ENCODE measurements around the gene CMTM4.
"Not testable (repeated sequence)": the region's sequence is repeated elsewhere in the genome, so short reads cannot be mapped to it uniquely, and the experiment has no call there.

CMTM4 gene

GRCh38 chr16:66569827-66570405, 126.6 kb downstream of the CMTM4 start:
- no peak for ATAC-seq (ENCODE audit: insufficient read depth, low read depth)
- H2AFZ ChIP-seq (ENCODE audit: low read depth, low read length): no peak overlapping the region
- no peak overlapping the region for H3K4me2 ChIP-seq (ENCODE audit: insufficient read depth, low read length)
- TF ChIP-seq EZH2 (IDR thresholded peaks at IDR 0.05; ENCODE audit: borderline replicate concordance, low read depth, low read length, severe bottlenecking) (no peak), CTCF (IDR thresholded peaks at IDR 0.05; ENCODE audit: borderline replicate concordance, extremely low read depth, low read length, poor library complexity, severe bottlenecking) (no peak)
- H3K79me2 ChIP-seq (ENCODE audit: insufficient read depth, low read length): peaks cover 10% of the 10 kb centered on the region
- peaks cover 10% of the 10 kb centered on the region for H4K20me1 ChIP-seq (ENCODE audit: insufficient read depth, low read length)
- DNase-seq: no peak
- H3K27me3 ChIP-seq (ENCODE audit: insufficient read depth, low read length, poor library complexity): no peaks in the 10 kb centered on the region
- H3K9ac ChIP-seq (ENCODE audit: low read depth, low read length): no peak overlapping the region
- no peak overlapping the region for H3K27ac ChIP-seq (ENCODE audit: low read length)
- peaks cover 35% of the 10 kb centered on the region for H3K36me3 ChIP-seq (ENCODE audit: insufficient read depth, low read length)
- no peak overlapping the region for H3K4me3 ChIP-seq (ENCODE audit: low read depth in 1 of 2, low read length in 2 of 2)
- H3K4me1 ChIP-seq (ENCODE audit: insufficient read depth, low read length): no peaks in the 10 kb centered on the region
- H3K9me3 ChIP-seq (ENCODE audit: insufficient read depth, low read length, severe bottlenecking): no peaks in the 10 kb centered on the region

- Histone ChIP-seq H3K27me3 (ENCODE audit: insufficient read depth, low read length, poor library complexity) (no peaks in the 10 kb centered on the region), H3K4me2 (ENCODE audit: insufficient read depth, low read length) (no peak overlapping the region), H3K9me3 (ENCODE audit: insufficient read depth, low read length, severe bottlenecking) (no peaks in the 10 kb centered on the region), H3K4me1 (ENCODE audit: insufficient read depth, low read length) (no peaks in the 10 kb centered on the region), H3K36me3 (ENCODE audit: insufficient read depth, low read length) (peaks cover 42% of the 10 kb centered on the region), H3K79me2 (ENCODE audit: insufficient read depth, low read length) (peaks cover 16% of the 10 kb centered on the region), H4K20me1 (ENCODE audit: insufficient read depth, low read length) (peaks cover 14% of the 10 kb centered on the region), H3K4me3 (ENCODE audit: low read depth in 1 of 2, low read length in 2 of 2) (no peak overlapping the region), H3K9ac (ENCODE audit: low read depth, low read length) (no peak overlapping the region), H3K27ac (ENCODE audit: low read length) (no peak overlapping the region), H2AFZ (ENCODE audit: low read depth, low read length) (no peak overlapping the region)
- DNase-seq (no peak), ATAC-seq (ENCODE audit: insufficient read depth, low read depth) (no peak)
- TF ChIP-seq CTCF (IDR thresholded peaks at IDR 0.05; ENCODE audit: borderline replicate concordance, extremely low read depth, low read length, poor library complexity, severe bottlenecking): no peak
These were observed 127.4 kb downstream of the CMTM4 start for GRCh38 chr16:66569131-66569530.

- Histone ChIP-seq H2AFZ (ENCODE audit: low read depth, low read length) (no peak overlapping the region), H3K27me3 (ENCODE audit: insufficient read depth, low read length, poor library complexity) (no peaks in the 10 kb centered on the region), H3K36me3 (ENCODE audit: insufficient read depth, low read length) (peaks cover 50% of the 10 kb centered on the region), H3K4me2 (ENCODE audit: insufficient read depth, low read length) (no peak overlapping the region), H3K79me2 (ENCODE audit: insufficient read depth, low read length) (peaks cover 23% of the 10 kb centered on the region), H3K27ac (ENCODE audit: low read length) (no peak overlapping the region), H3K9me3 (ENCODE audit: insufficient read depth, low read length, severe bottlenecking) (no peaks in the 10 kb centered on the region), H3K4me1 (ENCODE audit: insufficient read depth, low read length) (no peaks in the 10 kb centered on the region), H3K9ac (ENCODE audit: low read depth, low read length) (no peak overlapping the region), H3K4me3 (ENCODE audit: low read depth in 1 of 2, low read length in 2 of 2) (no peak overlapping the region), H4K20me1 (ENCODE audit: insufficient read depth, low read length) (peaks cover 19% of the 10 kb centered on the region)
- DNase-seq (no peak), ATAC-seq (ENCODE audit: insufficient read depth, low read depth) (no peak)
- TF ChIP-seq CTCF (IDR thresholded peaks at IDR 0.05; ENCODE audit: borderline replicate concordance, extremely low read depth, low read length, poor library complexity, severe bottlenecking): no peak
These were observed 128.2 kb downstream of the CMTM4 start for GRCh38 chr16:66568355-66568754.

GRCh38 chr16:66567270-66567669, 129.3 kb downstream of the CMTM4 start:
- H2AFZ ChIP-seq (ENCODE audit: low read depth, low read length); H3K27ac ChIP-seq (ENCODE audit: low read length); H3K9ac ChIP-seq (ENCODE audit: low read depth, low read length); H3K9me3 ChIP-seq (ENCODE audit: insufficient read depth, low read length, severe bottlenecking); H3K4me3 ChIP-seq (ENCODE audit: low read depth in 1 of 2, low read length in 2 of 2); ATAC-seq (ENCODE audit: insufficient read depth, low read depth); DNase-seq; H3K4me1 ChIP-seq (ENCODE audit: insufficient read depth, low read length); H3K27me3 ChIP-seq (ENCODE audit: insufficient read depth, low read length, poor library complexity); H3K4me2 ChIP-seq (ENCODE audit: insufficient read depth, low read length): not testable (repeated sequence)
- Histone ChIP-seq H3K36me3 (ENCODE audit: insufficient read depth, low read length) (peaks cover 60% of the 10 kb centered on the region), H4K20me1 (ENCODE audit: insufficient read depth, low read length) (peaks cover 22% of the 10 kb centered on the region), H3K79me2 (ENCODE audit: insufficient read depth, low read length) (peaks cover 34% of the 10 kb centered on the region)

Measured in DND-41 (cell line).